Stimulated activated CD8-positive, alpha-beta memory T cell treated with anti-CD3 and anti-CD28 coated beads, Interleukin-12 subunit alpha, Interleukin-12 subunit beta, amount 100 ng/mL, for 1 hour (primary cell): ENCODE results near the gene HLA-DRA.

Experiments used
- DNase-seq: peaks from one replicate; pipeline ENCODE4 v3.0.0-alpha.2; 2020; ENCODE audit warnings: low read depth

HLA-DRA gene

DNA sequence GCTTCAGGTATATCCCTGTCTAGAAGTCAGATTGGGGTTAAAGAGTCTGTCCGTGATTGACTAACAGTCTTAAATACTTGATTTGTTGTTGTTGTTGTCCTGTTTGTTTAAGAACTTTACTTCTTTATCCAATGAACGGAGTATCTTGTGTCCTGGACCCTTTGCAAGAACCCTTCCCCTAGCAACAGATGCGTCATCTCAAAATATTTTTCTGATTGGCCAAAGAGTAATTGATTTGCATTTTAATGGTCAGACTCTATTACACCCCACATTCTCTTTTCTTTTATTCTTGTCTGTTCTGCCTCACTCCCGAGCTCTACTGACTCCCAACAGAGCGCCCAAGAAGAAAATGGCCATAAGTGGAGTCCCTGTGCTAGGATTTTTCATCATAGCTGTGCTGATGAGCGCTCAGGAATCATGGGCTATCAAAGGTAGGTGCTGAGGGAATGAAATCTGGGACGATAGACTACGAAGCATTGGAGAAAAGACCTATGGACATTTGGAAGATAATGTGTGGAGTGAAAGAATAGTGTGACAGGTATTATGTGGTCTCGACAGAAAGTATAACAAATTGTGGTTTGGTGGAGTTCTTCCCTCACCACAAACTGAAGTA is at the start of gene HLA-DRA:
HLA-DRA (plus strand) TSS at position 286 of the 613 bp plus-strand sequence; CDS start at position 350, 64 bp downstream.
- no peak for DNase-seq

DNA sequence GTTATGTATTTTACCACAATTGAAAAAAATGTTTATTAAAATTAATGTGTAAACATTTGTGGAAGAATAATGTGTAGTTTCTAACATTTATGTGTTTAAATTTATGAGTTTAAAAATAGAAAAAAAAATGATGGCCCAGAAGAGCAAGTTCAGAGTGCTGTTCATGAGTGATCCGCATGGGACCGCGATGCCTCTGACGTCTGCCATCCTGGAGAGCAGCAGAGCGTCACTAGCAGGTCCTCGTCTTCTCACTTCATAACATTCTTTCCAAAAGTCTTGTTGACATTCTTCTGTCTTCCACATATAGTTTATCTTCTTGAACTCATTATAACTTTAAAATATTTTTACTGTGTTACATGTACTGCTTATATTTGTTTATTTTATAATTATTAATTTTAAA is 48.2 kb upstream of the HLA-DRA start:
- no peak for DNase-seq

DNA sequence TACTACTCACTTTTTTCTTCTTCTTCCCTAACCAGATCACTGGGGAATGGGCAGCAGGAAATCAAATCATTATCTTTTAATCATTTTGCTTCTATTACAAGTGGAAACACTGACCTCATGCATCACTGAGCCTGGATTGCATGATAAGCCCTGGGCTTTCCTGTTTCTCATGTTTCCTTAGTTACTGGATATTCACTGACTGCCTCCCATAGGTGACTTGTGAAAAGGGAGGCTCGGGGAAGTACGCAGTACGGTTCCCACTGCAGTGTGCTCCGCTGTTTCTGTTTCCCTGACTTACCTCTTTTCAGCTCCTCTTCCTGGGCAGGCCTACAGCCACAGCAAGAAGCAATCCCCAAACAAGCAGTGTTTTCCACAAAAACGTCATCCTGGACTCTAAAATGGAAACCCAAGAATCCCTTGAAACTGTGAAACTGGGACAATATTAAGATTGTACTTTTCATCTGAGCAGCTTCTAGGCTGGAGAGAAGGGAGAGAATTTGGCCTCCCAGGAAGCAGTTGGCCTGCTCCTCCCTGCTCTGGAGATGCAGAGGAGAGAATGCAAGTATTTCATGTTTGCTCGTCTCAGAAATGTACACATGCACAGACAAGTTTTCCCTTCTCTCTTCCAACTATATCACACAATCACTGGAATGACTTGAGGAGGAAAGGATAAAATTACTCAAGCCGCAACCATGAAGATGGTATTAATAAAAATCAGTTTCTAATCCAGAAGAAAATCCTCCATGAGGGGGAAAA is 45.8 kb upstream of the HLA-DRA start:
- DNase-seq, result no peak

DNA sequence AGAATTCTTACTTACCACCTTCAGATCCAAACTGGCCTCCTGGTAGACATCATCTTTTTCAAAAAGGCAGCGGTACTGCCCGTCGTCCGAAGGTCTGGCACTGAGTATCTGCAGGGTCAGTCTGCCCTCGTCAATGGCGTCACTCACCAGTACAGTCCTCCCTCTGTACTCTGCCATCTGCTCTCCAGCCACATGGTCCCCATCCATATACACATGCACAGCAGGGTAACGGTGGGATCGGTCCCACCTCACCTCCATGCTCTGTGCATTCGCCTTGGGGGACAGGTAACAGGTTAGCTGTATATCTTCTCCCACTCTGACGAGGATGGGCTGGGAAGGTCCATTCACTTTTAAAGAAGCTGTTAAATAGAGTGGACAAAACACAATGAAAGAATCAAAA is 43.7 kb upstream of the HLA-DRA start:
- no peak for DNase-seq

DNA sequence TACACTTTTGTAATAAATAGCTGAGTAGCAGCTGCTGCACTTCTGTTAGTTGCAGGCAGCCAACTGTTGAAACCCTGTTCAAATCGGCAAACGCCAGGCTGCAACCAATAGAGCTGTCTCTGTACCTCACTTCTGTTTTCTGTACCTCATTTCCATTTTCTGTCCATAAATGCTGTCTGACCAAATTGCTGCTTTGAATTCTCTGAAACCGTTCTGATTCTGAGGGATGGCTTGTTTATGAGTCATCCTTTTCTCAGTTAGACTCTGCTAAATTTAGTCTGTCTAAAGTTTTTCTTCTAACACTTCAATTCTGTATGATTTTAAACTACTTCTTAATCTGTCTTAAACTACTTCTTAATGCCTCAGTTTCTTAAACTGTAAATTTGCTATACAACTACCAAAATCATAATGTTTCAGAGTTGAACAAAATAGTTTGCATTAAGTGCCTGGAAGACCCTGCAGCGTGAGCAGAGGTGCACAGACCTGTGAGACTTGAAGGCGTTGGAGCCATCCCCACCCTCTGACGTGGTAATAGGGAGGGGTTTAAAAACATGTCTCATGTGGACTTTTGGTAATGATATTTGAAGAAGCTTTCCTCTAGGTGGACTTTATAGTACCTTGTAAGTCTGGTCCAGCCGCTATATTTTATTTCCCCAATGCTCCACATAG is 42.3 kb upstream of the HLA-DRA start:
- DNase-seq, result no peak

DNA sequence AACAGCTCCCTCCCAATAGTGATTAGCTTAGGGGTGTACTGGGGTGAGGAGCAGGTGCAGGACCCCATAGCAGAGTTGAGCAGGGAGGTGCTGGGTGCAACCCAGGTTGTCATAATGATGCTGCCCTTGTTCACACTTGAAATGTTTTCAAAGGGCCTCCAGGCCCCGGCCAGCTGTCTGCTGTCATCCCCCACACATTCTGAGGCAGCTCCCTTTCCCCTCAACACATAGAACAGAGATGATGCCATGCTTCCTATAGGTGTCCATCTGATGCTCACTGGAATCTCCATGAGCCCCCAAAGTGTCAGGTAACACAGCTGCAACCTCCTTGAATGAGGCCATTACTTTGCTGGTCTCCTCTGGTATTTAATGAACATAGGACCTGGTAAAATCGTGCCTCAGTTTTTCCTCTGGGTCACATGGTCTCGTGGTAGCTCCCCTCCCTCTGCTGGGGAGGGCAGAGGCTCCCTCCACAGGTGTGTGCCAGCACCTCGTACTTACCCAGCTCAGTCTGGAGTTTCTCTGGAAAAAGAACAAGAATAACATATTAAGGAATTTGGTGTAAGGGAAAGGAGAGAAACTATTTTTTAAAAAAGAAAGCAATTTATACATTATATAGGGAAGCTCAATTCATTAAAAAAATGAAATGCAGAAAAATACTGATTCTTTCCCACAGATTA is 38.3 kb upstream of the HLA-DRA start:
- DNase-seq, result no peak

DNA sequence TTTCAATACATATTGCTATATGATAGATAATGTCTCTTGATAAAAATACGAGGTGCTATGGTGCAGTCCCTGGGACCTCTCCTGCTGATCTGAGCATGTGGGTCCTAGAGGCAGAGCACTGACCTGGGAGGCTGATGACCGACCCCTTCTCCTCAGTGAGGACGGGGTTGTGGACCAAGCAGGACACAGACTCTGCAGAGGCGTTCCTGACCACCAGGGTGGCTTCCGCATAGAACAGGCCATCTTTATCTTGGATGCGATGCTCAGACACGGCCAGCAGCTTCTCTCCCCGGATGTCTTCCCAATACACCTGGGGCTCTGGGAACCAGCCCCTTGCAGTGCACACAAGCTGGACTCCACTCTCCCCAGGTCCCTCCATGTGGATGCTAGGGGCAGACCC is 36.9 kb upstream of the HLA-DRA start:
- no peak for DNase-seq

DNA sequence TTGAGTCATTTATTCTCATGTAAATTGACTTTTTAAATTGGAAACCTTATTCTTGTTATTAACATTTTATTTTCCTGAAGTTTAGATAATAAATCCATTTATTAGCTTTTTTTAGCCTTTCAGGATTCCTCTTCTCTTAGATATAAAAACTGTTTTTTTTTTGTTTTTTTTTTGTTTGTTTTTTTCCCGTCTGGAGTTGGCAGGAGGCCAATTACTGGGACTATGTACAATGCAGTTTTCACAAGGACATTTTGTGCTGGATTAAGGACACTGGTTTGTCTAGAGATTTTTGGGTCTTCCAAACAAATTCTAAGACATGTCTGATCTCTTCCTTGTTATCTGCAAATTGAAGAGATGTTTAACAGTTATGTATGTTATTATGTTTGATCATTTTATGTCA is 34.0 kb upstream of the HLA-DRA start:
- no peak for DNase-seq

DNA sequence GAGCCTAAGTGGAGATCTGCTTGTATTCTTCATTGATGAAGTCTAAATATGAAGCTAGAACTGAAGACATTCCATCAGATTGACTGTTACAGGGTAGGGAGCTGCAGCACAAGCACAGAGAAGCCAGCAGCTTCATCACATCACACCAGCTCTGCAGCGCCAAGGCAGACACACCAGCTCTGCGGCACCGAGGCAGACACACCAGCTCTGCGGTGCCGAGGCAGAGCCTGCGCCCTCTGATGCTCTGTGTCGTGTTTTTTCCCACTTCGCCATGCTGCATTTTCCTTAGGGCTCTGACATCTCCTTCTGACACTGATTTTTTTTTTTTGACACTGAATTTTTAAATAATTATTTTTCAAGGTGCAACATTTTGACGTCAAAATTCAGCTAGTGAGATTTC is 33.5 kb upstream of the HLA-DRA start:
- no peak for DNase-seq

DNA sequence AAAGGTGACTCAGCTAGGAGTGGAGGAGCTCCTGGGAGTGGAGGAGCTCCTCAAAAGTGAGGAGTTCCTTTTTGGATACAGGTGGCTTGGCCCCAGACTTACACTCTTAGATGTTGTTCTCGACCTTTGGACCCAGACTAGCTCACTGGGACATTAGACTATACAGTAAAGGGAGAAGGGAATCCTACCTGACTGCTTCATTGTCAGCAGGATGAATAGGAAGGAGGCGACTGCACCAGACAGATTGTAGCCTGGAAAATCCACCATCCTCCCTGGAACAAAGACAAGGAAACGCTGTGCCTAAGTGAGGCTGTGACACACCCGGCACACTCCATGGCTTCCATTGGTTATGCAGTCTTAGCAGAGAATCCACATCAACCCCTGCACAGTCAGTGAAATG is 32.8 kb upstream of the HLA-DRA start, which contains the start of gene BTNL2:
BTNL2 (minus strand) TSS at position 325 of the 400 bp plus-strand sequence; CDS start at position 267, 58 bp downstream.
- DNase-seq, result no peak

DNA sequence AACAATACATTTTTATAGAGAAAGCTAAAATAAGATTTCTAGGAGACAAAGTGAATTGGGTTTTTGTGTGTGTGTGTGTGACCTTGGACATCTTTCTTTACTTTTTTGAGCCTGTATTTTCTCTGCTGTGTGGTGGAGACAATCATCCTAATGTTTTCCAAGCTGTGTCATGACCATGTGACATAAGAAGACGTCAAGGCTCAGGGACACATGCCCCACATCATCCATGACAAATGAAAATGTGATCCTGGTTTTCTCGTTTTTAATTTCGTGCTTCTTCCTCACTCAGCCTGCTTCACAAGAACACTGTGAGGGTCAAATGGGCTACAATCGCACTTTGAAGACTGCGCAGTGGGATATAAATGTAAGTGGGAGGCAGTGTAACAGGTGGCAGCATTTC is 28.8 kb upstream of the HLA-DRA start:
- DNase-seq, result no peak

DNA sequence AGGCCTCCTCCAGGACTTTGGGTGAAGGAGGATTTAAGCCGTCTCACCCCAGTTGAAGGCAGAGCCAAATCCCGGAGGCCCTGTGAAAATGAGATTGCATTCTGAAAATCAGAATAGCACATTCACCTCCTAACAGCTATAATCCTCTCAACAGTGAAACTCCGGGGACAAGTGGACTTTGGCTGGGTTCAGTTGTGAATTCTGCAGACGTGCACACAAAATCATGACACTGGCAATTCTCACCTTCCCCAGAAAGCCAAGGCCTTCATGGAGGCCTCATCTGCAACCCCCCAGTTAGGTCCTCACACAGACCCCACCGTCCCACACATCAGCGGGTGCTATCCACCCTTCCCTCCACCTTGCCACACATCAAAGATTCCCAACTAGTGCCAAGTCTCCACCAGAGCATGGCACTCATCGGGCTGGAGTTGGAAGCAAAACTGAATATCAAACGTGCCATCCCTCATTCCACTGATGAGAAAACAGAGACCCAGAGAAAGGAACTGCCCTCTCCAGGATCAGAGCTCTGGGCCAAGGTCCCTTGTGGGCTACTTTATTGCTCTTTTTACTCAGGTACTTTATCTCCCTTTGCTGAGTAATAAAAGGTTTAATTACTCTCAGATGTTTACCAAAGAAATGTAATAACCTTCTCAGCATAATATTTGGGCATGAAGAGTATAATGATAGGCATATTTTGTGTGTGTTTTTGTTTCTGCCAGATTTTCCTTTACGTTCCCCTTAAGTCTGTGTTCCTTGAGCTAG is 27.9 kb upstream of the HLA-DRA start:
- DNase-seq, result no peak

DNA sequence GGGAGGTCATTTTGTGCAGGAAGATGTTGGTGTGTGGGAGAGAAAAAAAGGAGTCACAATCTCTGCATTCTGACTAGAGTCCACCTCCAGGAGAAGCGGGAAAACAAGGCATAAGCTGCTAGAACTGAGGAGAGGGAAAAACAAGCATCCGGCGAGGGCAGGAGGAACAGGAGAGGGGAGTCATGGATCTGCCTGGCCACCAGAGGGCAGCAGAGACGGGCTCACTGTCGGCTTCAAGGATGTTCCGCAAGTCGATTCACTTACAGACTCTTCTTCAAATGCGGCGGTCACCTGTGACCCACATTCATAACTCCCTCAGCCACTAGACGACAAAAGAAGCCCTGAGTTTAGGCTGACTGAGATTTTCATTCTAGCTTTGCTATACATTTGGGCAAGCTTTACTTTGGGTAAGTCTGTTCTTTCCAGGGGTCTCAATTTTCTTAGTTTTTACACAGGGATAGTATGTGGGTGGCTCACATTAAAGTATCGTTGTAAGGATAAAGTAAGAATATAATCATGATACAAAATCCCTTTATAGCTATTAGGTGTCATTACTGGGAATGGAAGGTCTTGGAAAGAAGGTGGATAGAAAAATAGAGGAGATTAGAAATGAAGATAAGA is 26.1 kb upstream of the HLA-DRA start:
- peak; percentile 79 for DNase-seq

DNA sequence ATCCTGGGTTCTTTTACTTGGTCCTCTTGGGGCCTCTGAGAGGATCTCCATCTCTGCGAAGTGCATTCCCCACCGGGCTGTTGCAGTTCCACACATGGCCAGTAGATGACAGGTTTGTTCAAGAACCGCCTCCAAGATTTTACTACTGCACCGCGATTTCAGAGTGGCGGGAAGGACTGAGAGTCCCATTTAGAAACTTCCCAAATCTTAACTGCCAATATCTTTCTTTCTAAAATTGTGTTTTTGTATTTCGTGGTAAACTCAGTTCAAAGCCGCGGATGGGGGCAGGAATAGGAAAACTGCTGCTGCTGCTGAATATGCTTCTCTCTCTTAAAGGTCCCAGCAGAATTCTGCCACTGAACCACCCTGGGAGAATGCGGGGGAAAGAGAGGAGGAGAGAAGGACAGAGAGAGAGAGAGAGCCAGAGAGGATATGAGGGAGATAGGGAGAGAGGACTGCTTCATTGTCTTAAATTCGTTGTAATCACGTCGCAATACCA is 24.1 kb upstream of the HLA-DRA start:
- DNase-seq, result peak; percentile 70

DNA sequence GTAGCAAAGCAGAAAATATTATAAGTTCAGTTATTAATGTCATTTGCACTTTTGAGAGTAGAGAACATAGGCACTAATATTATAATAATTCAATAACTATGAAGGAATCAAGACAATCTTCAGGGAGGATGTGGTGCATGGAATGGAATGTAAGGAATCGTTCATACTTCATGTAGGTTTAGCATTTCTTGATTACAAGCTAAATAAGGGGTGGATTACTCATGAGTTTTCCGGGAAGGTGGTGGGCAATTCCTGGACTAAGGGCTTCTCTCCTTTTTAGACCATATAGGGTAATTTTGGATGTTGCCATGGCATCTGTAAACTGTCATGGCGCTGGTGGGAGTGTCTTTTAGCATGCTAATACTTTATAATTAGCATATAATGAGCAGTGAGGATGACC is 23.7 kb upstream of the HLA-DRA start:
- no peak for DNase-seq

DNA sequence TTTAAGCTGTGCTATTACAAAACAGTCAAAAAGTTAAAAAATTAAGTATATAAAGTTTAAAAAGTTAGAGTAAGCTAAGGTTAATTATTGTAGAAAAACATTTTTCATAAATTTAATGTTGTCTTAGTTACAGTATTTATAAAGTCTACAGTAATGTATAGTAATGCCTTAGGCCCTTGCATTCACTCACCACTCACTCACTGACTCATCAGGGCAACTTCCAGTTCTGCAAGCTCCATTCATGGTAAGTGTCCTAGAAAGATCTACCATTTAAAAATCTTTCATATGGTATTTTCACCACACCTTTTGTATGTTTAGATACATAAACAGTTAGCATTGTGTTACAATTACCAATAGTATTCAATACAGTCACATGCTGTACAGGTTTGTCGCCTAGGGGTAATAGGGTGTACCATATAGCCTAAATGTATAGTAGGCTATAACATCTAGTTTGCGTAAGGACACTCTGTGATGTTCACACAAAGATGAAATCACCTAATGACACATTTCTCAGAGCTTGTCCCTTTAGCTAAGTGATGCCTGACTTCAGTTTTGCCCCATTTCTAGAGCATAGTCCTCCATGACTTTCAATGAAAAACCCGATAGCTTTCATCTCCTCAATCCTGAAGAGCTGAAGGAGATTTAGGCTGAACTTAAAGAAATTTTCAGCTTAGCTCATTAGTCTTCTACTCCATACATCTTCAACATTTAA is 14.9 kb upstream of the HLA-DRA start:
- DNase-seq, result no peak

DNA sequence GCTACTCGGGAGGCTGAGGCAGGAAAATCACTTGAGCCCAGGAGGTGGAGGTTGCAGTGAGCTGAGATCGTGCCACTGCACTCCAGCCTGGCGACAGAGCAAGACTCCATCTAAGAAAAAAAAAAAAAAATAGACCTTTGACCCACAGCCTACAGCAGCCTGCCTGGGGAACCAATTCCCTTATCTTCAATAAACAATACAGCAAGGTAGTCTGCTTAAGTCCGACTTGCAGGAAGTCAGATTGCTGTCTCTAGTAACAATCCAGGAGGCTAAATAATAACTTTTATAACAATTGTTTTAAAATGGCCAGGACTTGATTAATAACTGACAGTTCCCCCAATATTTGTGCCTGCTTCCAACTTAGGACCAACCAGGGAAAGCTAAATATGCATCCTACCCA is 13.3 kb upstream of the HLA-DRA start:
- no peak for DNase-seq

DNA sequence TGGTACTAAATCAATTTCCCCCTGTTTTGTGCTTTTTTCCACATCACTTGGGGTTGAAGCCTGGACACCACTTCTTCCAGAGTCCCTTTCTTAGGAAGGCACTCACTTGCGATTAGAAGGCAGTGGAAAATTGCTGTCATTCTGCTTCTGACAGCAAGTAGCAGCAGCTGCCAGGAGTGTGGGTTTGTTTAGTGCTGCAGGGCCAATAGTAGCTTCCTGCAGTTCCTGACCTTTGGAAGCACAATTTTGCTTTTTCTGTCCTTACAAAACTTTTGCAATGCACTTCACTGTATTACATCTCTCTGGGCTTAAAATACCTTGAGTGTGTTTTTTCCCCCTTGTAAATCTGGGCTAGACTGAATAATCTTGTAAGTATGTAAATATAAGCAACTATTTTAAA is 12.5 kb upstream of the HLA-DRA start:
- DNase-seq, result no peak

DNA sequence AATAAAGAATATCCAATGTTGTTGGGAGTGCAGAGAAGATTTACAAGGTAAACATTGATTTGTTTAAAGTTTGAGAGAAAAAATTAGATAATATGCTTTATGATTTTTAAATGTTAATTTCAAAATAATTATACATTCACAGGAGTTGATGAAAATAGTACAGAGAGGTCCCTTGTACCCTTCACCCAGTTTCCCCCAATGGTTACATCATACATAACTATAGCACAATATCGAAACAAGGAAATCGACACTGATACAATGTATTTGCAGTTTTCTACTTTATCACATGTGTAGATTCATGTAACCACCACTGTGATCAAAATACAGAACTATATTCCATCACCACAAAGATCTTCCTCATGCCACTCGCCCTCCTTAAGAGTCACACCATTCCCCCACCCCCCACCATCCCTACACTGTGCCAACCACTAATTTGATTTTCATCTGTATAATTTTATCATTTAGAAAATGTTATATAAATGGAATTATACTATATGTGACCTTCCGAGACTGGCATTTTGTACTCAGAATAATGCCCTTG is 11.7 kb upstream of the HLA-DRA start:
- DNase-seq, result no peak

DNA sequence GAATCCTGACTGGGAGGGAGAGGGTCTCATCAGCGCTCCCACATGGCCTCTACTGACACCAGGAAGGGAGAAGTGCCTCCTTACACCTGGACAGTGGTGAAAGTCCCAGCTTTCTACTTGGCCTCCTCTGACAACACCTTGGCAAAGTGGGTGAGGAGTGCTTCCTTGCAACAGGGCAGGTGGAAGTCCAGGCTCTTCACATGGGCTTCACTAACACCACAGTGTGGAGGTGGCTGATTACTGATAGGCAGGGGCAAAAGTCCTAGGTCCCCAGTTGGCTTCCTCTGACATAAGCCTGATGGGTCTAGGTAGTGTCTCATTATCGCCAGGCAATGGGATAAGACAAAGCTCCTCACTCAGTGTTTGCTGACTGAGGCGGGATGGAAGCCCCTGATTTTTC is 9.5 kb upstream of the HLA-DRA start:
- no peak for DNase-seq
